ENCODE data around the gene ADCY3.

The ADCY3 gene

DNA sequence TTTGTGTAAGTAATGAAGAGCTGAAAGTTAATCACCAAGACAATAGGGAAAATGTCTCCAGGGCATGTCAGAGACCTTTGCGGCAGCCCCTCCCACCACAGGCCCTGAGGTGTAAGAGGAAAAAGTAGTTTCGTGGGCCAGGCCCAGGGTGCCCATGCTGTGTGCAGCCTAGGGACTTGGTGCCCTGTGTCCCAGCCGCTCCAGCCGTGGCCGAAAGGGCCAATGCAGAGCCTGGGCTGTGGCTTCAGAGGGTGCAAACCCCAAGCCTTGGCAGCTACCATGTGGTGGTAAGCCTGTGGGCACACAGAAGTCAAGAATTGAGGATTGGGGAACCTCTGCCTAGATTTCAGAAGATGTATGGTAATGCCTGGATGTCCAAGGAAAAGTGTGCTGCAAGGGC, 74.3 kb downstream of the ADCY3 start:
- H3K4me3 ChIP-seq (ENCODE audit: low read length), result no peak overlapping the region
- no peak for DNase-seq (ENCODE audit: low read depth)
- TF ChIP-seq, protein P1, sequence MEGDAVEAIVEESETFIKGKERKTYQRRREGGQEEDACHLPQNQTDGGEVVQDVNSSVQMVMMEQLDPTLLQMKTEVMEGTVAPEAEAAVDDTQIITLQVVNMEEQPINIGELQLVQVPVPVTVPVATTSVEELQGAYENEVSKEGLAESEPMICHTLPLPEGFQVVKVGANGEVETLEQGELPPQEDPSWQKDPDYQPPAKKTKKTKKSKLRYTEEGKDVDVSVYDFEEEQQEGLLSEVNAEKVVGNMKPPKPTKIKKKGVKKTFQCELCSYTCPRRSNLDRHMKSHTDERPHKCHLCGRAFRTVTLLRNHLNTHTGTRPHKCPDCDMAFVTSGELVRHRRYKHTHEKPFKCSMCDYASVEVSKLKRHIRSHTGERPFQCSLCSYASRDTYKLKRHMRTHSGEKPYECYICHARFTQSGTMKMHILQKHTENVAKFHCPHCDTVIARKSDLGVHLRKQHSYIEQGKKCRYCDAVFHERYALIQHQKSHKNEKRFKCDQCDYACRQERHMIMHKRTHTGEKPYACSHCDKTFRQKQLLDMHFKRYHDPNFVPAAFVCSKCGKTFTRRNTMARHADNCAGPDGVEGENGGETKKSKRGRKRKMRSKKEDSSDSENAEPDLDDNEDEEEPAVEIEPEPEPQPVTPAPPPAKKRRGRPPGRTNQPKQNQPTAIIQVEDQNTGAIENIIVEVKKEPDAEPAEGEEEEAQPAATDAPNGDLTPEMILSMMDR (conservative IDR thresholded peaks at IDR 0.05; ENCODE audit: low read length), result no peak

GRCh38 chr2:24844023-24844685, 75.9 kb downstream of the ADCY3 start:
- TF ChIP-seq, protein P1 (conservative IDR thresholded peaks at IDR 0.05; ENCODE audit: low read length), result no peak

DNA sequence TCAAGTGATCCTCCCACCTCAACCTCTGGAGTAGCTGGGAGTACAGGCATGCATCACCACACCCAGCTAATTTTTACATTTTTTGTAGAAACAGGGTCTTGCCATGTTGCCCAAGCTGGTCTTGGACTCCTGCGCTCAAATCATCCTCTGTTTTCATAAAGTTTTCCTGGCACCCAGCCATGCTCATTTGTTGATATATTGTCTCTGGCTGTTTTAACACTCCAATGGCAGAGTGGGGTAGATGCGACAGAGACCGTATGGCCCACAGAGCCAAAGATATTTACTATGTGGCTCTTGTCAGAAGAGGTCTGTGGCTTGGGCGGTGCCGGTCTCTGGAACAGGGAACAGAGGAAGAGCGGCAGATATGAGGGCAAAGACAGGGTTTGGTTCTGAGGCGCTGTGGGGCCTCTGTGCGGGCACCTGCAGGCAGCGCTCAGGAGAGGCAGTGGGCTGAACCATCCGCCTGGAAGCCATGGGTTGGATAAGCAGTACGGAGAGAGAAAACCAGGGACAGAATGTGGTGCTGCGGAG, 76.6 kb downstream of the ADCY3 start:
- TF ChIP-seq, protein P1 (conservative IDR thresholded peaks at IDR 0.05; ENCODE audit: low read length), result no peak
- no peak for DNase-seq (ENCODE audit: low read depth)
- no peak overlapping the region for H3K4me3 ChIP-seq (ENCODE audit: low read length)

More at GRCh38 chr2:24844023-24844685, 75.9 kb downstream of the ADCY3 start:
- DNase-seq (ENCODE audit: low read depth), result no peak
- H3K4me3 ChIP-seq (ENCODE audit: low read length), result no peak overlapping the region

GRCh38 chr2:24842081-24843050, 77.7 kb downstream of the ADCY3 start:
- no peak for DNase-seq (ENCODE audit: low read depth)
- no peak overlapping the region for H3K4me3 ChIP-seq (ENCODE audit: low read length)
- TF ChIP-seq, protein P1 (conservative IDR thresholded peaks at IDR 0.05; ENCODE audit: low read length), result no peak

DNA sequence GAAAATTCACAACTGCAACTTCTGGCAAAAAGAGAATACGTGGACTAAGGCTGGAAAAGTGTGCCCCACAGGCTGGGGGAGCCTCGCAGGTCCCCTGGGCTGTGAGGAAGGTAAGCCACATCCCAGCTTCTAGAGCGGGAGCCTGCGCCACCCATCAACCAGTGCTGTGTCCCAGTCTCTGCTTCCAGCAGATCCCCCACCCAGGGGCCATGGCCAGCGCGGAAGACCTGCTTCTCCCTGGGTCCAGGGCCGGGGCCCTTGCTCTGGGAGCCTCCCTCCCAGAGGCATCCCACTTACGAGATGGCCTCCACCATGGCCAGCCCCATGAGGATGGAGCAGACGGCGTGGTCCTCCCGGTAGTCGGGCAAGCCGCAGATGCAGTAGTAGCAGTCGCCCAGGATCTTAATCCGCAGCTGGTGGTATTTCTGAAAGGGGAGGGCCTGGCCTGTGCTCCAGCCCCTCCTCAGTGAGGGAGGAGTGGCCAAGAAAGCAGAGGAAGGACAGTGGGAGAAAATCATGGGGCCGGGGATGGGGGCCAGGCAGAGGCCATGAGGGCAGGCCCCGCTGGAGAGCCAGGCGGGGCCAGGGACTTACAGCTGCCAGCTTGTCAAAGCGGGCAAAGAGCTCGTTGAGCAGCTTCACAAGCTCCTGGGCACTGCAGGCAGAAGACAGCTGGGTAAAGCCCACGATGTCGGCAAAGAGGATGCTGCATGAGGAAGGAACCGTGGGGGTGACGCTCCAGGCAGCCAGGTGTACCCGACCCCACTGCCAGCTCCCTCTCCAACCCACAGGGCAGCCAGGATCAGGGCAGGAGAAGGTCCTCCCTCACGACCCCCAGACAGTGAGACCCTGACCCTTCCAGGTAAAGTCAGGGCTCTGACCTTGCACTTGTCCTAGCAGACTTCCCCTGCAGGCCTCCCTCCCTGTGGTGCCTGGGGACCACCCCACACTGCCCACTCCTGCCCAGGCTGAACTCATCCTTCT, 78.8 kb downstream of the ADCY3 start:
- TF ChIP-seq, protein P1 (conservative IDR thresholded peaks at IDR 0.05; ENCODE audit: low read length), result no peak
- no peak for DNase-seq (ENCODE audit: low read depth)
- no peak overlapping the region for H3K4me3 ChIP-seq (ENCODE audit: low read length)

DNA sequence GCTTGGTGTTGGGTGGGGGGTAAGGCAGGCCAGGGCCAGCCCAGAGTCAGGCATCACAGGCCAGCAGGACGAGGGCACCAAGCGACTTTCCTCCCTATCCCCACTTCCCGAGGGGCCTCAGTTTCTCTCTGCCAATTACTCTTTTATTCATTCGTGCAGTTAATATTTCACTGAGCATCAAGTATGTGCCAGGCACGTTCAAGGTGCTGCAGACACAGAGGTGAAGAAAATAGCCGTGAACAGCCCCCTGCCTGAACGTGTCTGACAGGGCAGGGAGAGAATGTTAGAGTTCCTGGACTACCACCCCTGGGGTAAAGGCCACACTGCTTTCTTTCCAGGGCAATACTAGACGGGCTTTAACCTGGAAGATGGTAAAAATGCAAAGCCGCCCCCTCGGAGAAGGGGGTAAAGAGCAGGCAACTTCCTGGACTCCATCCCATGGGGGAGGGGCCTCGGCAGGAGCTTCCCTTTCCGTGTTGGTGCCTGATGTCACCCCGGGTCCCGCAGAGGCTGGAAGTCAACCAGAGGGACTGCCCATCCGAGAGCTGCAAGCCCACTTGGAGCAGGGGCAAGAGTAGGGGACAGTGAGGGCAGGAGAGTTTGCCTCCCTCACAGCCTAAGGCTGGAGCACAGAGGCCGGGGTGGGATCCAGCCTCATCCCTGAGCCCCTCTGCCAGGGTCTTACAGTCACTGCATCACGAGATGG, 79.7 kb downstream of the ADCY3 start:
- no peak for DNase-seq (ENCODE audit: low read depth)
- no peak overlapping the region for H3K4me3 ChIP-seq (ENCODE audit: low read length)
- TF ChIP-seq, protein P1 (conservative IDR thresholded peaks at IDR 0.05; ENCODE audit: low read length), result no peak
